ENCODE results near the gene ZNF580. TPM values are rescaled to one million over a fixed set of nuclear protein-coding genes. Genes with fewer than 3 reads are reported as not detected.

ZNF580 gene
- total and polyA plus RNA-seq, 2 of the 13 experiments (the other 11 are each of a cell fraction or from before 2014, with no cell fraction given), result 4.4 to 6.0 TPM

GRCh38 chr19:55605207-55605636, 35.6 kb upstream of the ZNF580 start (continued):
- TF ChIP-seq FOSL1 (CRISPR knock-in tag; IDR thresholded peaks at IDR 0.05; ENCODE audit: borderline replicate concordance), result no peak
- TF ChIP-seq NR2C2 (CRISPR knock-in tag; IDR thresholded peaks at IDR 0.05; ENCODE audit: borderline replicate concordance), result peak; percentile 33; the same call in 1 of the 2 replicates
- TF ChIP-seq PHF20 (CRISPR knock-in tag; IDR thresholded peaks at IDR 0.05), result peak; percentile 56
- TF ChIP-seq ZNF746 (CRISPR knock-in tag; IDR thresholded peaks at IDR 0.05), result 0 out of 2 replicates have a peak, but pooled peaks have one; percentile 40
- no peak for TF ChIP-seq ZNF224 (CRISPR knock-in tag; IDR thresholded peaks at IDR 0.05)
- TF ChIP-seq BCL6 (CRISPR knock-in tag; IDR thresholded peaks at IDR 0.05), result 0 out of 2 replicates have a peak, but pooled peaks have one; percentile 16
- 0 out of 2 replicates have a peak, but pooled peaks have one; percentile 41 for TF ChIP-seq HOMEZ (CRISPR knock-in tag; IDR thresholded peaks at IDR 0.05; ENCODE audit: low read depth)
- TF ChIP-seq ZNF235 (CRISPR knock-in tag; IDR thresholded peaks at IDR 0.05; ENCODE audit: borderline replicate concordance), result no peak
- peak; percentile 76 for TF ChIP-seq HNRNPLL (IDR thresholded peaks at IDR 0.05; ENCODE audit: low read depth, low read length, poor library complexity, severe bottlenecking)
- 0 out of 4 replicates have a peak, but pooled peaks of 1 of the 2 experiments have one; percentile 39 for TF ChIP-seq KLF16 (CRISPR knock-in tag; IDR thresholded peaks at IDR 0.05)
- peak; percentile 68; the same call in 1 of the 2 replicates for TF ChIP-seq POLR2G (IDR thresholded peaks at IDR 0.05; ENCODE audit: low read depth, low read length)
- 0 out of 2 replicates have a peak, but pooled peaks have one; percentile 11 for TF ChIP-seq NFYB (CRISPR knock-in tag; IDR thresholded peaks at IDR 0.05)
- TF ChIP-seq ZNF678 (CRISPR knock-in tag; IDR thresholded peaks at IDR 0.05), result no peak
- 0 out of 2 replicates have a peak, but pooled peaks have one; percentile 26 for TF ChIP-seq ZNF329 (CRISPR knock-in tag; IDR thresholded peaks at IDR 0.05; ENCODE audit: low read depth)
- peak; percentile 6; the same call in 1 of the 2 replicates for TF ChIP-seq KDM5B (CRISPR knock-in tag; IDR thresholded peaks at IDR 0.05; ENCODE audit: borderline replicate concordance)
- TF ChIP-seq MLXIP (CRISPR knock-in tag; IDR thresholded peaks at IDR 0.05; ENCODE audit: borderline replicate concordance), result no peak
- TF ChIP-seq ZSCAN25 (CRISPR knock-in tag; IDR thresholded peaks at IDR 0.05), result peak; percentile 87
- peak; percentile 35; the same call in 1 of the 2 replicates for TF ChIP-seq DMAP1 (CRISPR knock-in tag; IDR thresholded peaks at IDR 0.05)
- peak; percentile 57 for TF ChIP-seq ZNF687 (CRISPR knock-in tag; IDR thresholded peaks at IDR 0.05)
- TF ChIP-seq ZNF850 (CRISPR knock-in tag; conservative IDR thresholded peaks at IDR 0.05), result no peak
